SW 1271 (cell line): ENCODE data around the gene LSM6.

Source experiments
- DNase-seq, 2 experiments: peaks; one replicate each; lab custom pipeline; 2025; lab: John Stamatoyannopoulos, UW

LSM6 gene

DNA sequence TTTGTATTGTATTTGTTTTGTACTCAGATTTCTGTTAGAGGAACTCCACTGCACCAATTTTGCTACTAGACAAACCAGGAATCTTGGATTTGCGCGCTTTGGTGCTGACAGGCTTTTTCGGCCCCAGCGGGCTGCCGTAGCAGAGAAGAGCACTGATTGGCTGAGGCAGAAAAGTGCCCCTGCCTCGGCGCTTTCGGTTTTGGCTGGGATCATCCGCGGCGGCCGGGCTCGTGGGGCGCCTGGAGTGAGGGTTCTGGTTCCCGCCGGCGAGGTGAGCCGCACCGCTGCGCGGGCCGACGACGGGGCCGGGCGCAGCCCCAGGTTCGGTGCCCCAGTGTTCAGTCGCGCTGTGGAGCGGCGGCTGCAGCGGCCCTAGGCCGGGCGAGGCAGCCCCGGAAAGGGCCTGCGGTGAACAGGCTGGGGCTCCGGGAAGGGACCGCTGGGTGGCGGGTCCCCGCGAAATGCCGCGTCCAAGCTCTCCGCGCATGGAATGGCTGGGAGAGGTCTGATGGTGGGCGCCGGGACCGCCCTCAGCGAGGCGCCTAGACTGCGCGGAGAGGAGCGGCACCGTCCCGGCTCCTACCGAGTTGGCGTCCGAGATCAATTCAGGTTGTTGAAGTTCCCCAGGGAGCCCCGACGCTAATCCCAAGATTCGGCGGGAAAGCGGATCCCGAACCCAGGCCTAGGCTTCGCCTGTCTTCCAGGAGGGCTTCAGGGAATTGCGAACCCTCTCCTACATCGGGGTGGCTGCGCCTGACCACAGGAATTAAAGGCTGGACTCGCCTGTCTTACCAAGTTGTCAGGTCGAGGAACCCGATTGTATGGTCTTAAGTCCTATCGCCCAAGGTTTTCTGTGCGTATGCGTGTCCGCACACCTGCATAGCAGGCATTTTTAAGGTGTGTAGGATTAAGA lies at the start of gene LSM6:
TSS of gene LSM6 (plus strand) at position 178 of the 913 bp plus-strand sequence. CDS start 7,204 bp downstream, outside the sequence.
- peak; percentile 4 to 72 for DNase-seq

DNA sequence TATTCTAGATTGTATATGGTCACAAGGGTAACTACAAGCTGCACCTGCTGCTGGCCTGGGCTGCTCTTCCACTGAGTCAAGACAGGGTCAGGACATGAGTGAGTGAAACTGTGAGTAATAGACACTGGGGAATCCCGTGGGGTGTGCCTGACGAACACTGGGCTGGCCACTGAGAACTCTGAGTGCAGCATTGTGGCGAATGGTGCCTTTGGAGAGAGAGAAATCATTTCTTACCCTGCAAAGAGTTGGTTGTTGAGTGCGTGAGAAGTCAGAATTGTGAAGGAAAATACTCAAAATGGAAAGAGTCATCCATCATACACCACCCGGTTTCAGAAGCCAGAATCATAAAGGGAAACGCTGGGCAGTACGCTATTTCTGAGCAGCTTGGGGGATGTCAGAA lies 43.1 kb upstream of the LSM6 start:
- no peak for DNase-seq

DNA sequence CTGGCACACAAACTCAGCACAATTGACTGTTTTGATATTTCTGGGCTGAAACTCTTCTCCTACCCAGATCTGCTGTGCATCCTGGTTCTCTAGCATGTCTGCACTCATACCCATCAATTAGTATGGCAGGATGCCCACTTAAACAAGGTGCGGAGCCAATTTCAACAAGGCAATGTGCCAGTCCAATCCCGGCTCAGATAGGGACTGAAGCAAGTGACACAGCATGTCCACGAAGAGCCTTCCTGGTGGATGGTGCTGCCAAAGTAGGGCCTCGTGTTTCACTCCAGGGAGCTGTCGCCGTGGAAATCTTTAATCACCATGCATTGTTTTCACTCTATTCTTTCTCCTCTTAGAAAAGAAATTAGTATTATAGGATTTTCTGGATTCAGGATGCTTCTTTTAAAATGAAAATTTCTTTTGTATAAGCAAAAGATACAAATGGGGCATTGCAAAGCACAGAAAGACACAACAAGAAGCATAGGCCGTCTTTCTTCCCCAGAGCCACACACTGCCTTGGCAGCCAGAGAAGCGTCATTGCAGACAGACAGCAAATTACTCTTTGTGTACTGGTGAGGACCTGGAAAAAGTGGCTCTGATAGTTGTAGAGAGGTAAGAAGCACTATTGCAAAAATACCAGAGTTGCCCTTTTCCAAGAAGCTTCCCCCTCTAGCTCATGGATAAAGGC lies 40.6 kb upstream of the LSM6 start:
- DNase-seq: no peak

DNA sequence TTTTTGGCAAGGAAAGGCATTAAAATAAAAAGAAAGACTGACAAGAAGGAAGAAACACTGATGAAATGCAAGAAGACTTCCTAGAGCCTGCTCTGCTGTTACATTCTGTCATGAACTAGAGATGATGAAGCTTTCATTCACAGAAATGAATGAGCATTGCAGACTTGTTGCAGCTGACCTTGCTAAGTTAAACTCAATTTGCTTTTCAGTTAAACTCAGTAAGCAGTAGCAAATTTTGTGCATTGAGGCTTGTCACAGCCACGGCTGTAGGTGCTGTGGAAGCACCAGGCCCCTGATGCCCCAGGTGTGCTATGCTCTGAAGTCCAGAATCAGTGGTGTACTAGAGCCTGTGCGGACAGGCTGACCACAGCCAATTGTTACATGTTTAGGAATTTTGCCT lies 39.6 kb upstream of the LSM6 start:
- DNase-seq: no peak

DNA sequence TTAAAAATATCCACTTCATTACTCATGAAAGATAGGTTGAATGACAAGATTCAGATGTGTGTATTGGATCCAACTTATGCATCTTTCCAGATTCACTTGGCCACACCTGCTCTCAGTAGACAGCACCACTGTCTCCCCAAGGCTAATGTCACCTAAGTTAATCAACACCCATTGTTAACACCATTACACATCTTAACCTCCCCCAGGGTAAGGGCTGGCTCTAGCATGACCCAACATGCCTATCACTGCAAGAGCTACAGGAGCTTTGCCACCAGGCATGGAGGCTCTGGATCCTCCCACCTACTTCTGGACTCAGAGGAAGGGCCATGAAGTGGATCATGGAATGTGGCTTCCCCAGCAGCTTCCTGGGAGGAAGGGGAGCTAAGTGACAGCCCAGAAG lies 32.8 kb upstream of the LSM6 start:
- DNase-seq: no peak

DNA sequence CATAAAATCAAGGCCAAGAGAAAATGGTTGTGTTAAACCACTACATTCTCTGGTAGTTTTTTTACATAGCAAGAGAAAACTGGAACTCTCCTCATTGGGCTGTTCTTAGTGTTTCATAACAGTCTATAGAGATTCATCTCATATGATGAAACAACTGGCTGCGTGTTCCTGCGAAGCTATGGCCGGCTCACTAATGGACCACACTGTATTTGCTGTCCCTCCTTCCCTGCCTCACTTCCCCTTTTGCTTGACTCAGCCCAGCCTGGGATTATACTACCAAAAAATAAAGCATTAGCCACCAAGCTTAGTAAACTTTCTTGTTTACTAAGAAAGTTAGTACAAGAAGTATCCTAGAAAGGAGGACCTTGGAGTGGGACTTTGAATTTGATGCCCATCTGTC lies 31.6 kb upstream of the LSM6 start:
- DNase-seq: no peak

DNA sequence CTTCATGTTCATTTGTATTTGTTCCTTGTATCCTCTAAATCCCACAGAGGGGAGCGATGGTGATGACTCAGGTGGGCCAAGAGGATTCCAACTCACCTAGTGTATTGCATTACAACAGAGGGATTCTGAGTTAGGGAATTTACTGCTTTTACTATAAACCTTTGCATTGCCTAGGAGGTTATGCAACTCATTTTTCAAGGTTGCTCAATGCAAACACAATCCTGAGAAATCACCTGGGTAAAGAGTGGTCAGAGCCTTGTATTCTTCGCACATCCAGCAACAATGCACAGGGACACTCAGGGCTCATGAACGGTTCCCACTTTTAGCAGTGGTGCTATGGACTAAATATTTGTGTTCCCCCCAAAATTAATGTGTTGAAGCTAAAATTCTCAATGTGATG lies 28.6 kb upstream of the LSM6 start:
- no peak for DNase-seq

DNA sequence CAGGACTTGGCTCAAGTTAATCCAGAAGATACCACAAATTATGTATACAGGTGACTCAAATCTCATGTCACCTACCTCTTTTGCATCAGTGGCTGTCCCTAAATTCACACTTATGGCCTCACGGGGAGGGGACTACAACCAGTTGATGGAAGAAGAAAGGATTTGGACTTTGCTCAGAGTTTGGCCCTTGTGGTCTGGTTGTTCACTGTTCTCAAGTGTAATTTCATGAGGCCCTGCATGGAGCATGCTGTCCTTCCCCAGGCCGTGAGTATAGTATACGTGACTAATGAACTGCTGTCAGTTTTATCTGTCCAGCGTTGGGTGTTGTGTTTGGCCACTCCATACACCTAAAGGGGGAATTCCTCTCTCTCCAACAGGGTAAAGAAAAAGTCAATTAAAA lies 27.5 kb upstream of the LSM6 start:
- no peak for DNase-seq

DNA sequence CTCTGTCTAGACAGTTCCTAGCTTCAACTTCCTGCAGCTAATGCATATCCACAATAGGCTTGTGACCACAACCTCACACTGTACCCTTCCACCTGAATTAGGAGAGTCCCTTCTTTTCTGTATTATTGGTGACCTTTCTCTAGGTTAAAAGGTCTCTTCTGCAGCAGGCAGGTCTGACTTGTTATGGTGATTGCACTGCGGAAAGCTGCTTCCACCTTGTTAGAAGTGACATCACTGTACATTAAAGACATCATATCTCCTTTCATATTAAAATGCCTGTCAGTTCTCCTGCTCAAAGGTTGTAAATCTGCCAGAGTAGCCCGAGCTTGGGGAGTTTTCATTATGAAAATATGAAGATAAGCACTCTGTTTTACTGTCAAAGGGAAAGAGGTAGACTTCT lies 21.5 kb upstream of the LSM6 start:
- DNase-seq: no peak

DNA sequence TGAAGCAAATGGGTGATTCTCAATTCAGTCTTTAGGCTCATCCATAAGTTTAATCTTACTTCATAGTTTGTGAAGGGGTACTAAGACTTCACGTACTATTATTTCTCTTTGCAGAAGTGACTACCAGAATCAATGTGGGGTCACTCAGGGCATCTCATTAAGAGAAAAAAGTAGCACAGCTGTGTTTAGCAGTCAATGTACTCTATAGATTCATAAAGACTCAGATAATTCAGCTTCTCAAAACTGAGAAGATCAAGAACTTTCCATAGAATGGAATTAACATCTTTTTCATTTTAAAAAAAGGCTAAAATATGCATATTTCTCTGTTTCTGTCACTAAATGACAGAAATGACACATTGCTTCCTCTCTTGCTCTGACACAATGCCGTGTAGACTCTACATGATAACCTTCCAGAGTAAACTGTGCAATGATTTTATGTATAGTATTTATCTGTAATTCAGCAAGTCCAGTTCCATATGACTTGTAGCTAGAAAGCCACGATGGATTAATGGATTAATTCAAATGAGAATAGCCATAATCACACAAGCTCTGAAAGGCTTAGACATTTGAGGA lies 20.3 kb upstream of the LSM6 start:
- no peak for DNase-seq

DNA sequence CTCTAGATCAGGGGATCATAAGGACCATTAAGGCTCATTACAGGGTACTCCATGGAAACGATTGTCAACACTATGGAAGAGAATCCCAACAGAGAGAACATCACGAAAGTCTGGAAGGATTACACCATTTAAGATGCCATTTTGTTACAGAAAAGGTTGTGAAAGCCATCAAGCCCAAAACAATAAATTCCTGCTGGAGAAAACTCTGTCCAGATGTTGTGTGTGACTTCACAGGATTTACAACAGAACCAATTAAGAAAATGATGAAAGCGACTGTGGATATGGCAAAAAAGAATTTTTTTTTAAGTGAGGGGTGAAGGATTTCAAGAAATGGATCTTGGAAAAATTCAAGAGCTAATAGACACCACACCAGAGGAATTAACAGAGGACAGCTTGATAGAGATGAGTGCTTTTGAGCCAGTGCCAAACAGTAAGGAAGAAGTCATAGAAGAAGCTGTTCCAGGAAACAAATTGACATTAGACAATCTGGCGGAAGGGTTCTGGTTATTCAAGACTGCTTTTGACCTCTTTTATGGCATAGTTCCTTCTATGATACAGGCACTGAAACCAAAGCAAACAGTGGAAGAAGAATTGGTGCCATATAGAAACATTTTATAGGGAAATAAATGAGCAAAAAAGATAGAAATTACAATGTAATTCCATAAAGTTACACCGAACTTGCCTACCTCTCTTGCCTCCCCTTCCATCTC lies 17.3 kb upstream of the LSM6 start:
- no peak for DNase-seq

DNA sequence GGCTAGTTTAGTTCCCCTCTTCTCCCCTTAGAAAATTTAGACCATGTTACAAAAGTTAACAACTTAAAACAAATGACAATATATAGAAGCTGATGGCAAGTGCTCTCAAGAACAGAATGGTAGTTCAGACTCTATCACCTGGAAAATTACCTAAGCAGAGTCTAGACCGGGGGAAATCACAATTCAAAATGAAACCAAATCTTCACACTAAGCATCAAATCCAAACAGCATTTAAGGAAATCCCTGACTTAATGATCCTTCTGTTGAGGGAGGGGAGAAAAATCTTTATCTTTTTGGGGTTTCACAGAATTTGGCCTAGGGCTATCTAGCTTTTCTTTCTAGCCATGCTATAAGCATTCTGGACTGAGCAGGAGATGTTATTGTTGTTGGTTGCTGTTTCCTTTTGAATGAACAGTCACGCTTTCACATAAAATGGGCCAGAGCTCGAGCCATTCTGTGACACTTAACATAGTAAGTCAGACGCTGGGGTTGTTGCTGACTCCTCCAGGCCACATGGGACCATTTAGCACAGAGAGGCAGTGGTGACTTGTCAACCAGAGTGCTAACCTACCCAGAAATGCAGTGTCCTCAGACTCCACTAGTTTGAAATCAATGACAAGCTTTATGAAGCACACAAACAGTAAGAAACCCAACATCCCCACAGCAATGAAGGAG lies 16.0 kb upstream of the LSM6 start:
- DNase-seq: no peak

DNA sequence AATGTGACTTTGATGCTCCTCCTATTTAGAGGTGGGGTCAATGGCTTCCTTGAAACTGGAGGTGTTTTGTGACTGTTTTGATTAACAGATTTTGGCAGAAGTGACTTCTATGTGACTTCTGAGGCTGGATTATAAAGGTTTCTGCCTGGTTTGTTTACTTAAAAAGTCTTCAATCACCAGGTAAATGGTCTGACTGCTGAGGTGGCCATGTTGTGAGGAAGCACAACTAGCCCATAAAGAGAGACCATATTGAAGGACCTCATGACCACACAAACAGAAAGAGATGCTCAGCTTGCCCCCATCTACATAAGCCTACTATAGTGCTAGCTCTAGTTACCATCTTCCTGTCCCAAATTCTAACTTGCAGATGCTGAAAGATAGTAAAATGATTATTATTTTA lies 14.3 kb upstream of the LSM6 start:
- DNase-seq: no peak

DNA sequence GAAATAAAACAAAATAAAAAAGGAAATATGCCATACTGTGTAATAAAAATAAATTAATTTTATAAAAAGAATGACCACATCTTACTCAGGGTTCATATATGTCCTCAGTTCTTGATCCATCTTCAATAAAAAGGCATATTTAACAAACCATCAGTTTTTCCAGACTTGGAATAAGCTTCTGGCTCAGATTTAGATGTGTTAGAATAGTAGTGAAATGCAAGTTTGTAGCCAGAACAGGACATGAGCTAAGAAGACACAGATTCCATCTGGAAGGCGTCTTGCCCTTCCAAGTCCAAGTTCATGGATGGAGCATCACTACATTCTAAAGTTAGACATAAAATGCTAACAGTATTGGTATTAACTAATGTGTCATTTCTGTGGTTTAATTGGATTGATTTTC lies 10.3 kb upstream of the LSM6 start:
- no peak for DNase-seq

DNA sequence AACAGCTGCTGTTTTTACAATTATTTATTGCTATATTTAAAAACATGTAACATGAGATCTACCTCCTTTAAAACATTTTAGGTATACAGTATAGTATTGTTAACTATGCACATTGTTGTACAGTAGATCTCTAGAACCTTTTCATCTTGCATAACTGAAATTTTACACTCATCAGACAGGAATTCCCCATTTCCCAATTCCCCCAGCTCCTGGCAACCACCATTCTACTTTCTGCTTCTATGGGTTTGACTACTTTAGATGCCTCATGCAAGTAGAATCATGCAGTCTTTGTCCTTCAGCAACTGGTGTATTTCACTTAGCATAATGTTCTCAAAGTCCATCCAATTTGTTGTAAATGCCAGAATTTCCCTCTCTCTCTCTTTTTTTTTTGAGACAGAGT lies 9.7 kb upstream of the LSM6 start:
- DNase-seq: peak in 1 of 2 experiments; percentile 28

DNA sequence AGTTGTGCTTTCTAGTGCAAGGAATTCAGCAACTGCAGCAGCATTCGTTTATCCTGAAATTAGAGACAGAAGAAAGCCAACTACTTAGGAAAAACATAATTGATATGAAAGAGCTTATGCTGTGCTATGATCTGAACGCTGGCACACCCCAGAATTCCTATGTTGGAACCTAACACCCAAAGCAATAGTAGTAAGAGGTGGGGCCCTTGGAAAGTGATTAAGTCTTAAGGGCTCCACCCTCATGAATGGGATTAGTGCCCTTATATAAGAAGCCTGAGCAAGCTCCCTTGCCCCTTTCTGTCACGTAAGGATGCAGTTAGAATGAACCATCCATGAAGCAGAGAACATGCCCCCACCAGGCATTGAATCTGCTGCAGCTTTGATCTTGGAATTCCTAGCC lies 5.4 kb upstream of the LSM6 start:
- DNase-seq: no peak

DNA sequence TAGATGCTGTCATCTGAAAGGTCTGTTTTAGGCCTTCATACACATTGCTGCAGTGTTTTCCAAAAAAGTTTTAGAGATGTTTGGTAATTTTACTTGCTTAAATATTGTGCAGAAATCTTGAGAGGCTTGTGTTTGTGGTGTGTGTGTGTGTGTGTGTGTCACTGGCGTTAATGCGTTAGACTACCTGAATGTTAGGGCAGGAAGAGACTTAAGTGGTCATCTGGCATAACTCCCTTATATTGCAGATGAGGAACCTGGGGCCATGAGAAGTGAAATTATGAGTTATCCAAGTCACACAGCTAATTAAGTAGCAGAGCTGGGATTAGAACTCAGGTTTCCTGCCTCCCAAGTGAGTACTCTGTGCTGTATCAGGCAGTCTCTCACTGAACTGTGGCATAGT lies 1.4 kb downstream of the LSM6 start:
- DNase-seq: no peak

DNA sequence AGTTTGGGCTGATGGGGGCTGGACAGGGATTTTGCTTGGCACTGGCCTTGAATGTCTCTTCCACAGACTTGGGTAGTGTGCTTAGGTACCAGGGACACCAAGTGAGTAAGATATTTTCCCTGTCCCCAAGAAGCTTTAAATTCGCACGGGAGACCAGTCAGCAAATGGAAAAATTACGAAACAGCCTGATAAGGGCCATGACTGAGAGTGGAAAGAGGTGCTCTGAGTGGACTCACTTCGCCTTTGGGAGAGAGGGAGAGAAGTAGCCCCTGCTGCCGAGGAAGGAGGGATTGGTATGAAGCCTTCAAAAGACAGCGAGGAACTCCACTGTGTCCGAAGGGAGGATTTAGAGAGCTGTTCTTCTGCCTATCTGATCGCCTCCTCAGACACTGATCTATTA lies 2.6 kb downstream of the LSM6 start:
- no peak for DNase-seq

DNA sequence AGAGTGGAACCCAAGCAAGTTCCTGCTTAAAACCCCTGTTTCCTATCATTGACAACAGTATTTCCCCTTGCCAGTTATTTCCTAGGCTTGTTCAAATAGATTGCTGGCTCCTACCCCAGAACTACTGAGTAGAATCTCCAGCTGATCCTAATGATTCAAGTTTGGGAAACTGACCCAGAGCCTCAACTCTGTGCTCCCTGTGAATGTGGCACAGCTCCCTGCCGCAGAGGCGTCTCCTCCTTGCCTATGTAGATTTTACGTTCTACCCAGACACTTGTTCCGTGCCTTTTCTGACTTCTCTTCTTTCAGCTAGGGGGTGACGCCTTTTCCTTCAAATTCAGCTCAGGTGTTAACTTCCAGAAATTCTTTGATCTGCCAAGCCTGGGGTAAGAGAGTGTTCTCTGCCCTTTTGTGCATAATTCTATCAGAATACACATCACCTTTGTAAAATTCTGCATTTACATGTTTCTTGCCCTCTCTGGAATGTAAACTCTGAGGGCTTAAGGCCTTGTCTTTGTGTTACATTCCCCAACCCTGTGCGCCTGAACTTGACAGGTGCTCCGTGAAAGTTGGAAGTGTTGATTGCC lies 4.4 kb downstream of the LSM6 start:
- DNase-seq: no peak

DNA sequence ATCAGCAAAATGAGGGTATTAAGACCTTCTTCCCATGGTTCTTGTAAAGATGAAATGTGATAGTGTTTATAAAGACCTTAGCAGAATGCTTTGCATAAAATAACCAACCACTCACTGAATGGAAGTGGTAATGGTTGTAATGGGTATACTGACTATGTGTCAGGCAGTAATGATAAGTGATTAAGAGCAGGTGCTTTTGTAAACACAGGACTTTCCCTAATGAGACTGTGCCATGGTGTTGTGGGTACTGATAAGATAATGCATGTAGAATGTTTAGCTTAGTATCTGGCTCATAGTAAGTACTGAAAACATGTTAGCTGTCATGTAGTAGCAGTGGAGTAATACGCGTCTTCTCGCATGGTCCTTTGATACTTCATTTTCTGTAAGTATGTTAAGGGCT lies 6.9 kb downstream of the LSM6 start:
- no peak for DNase-seq

DNA sequence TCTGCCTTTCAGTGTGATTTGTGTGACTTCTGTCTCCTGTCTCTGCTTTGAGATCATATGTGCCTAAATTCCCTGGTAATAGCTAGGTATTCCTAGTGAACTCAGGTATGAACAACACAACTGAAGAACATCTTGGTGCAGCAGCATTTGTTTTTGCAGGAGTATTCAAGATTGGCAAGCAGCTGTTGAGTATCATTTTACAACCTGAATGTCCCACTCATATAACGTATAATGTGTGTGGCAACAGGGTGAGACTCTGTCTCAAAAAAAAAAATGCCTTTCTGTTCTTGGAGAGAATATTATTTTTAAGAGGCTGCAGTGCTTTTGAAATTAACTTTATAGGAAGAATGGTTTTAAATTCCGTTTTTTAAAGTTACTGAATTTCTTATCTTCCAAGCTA lies 7.7 kb downstream of the LSM6 start:
- no peak for DNase-seq

DNA sequence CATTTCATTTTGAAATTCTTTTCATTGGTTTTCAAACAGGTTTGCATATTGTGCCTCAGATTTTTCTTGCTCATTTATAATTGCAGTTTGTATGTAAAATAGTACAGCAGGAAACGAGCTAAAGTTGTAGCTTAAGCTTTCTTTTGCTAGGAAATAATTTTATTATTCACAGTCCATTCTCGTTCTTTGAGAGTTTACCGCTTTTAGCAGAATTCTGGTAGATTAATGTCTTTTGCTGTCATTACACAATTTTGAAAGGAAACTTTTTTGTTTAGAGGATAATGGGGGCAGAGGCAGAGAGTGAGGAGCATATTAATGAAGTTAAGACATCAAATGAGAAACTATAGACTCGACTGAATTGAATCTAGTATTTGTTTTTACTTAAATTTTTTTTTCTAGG lies 10.5 kb downstream of the LSM6 start:
- no peak for DNase-seq
